GM21619 (cell line): ENCODE data around the gene CYSLTR1.
"Not testable (repeated sequence)": the region's sequence is repeated elsewhere in the genome, so short reads cannot be mapped to it uniquely, and the experiment has no call there.

Source experiments
- ATAC-seq: cut with Tn5 transposase; IDR thresholded peaks from one replicate; pipeline ENCODE4 v1.9.1; 2021; ENCODE audit not compliant: unreplicated experiment

Gene CYSLTR1

DNA sequence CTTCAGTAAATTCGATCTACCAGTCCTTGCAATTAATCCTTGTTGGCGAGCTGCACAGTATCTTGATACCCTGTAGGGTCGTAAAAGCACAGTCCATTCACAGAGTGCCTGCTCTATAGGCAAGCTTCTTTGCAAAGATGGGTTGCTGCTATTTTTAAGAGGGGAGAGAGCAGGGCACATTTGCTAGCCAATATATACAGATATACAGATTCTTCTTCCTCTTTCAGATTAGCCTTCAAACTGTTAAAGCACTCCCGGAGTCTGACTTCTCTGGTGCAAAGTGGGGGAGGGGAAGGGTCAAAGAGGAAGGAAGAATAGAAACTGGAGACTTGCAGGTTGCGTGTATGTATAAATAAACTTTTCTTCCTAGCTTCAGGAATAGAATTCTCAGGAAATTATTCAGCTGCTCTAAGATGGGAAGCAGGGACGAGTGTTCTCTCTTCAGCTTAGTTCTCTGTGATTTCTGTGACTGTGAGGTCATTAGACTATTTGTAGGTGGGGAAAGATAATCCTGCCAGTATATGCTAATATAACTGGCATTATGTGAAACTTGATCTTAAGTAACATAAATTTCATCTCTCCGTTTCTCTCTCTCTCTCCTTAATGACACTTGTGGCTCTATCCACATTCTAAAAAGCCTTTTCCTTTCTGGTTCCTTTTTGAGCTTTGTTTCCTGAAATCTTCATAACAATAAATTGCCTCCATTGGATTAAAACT is at the start of gene CYSLTR1:
Gene CYSLTR1, minus strand, starts transcription at position 242 of the 717 bp plus-strand sequence. CDS start 53,865 bp downstream, outside the sequence.
- ATAC-seq = peak; percentile 55

GRCh38 chrX:78377186-78377585 is 49.8 kb upstream of the CYSLTR1 start:
- ATAC-seq = no peak

DNA sequence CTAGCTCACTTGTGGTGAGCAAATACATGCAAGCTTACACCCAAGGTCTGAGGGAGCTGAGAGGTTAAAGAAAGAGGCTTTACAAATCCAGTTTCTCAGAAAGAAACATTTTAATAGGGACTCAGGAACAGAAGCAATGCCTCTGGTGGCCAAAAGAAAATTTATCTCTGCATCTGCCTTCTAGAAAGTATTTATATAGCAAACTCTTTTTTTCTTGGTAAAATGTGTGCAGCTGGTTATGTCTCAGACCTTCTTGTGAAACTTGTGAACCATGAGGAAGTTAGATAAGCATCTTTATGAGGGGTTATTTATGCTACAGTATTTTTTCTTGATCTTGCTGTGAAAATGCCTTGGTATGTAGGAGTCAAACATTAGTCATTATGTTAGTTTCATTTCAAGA is 48.5 kb upstream of the CYSLTR1 start:
- ATAC-seq = no peak

- no peak for ATAC-seq
These were observed 39.2 kb upstream of the CYSLTR1 start for GRCh38 chrX:78366576-78366975.

- no peak for ATAC-seq
These were observed 30.1 kb upstream of the CYSLTR1 start for GRCh38 chrX:78357342-78358055.

DNA sequence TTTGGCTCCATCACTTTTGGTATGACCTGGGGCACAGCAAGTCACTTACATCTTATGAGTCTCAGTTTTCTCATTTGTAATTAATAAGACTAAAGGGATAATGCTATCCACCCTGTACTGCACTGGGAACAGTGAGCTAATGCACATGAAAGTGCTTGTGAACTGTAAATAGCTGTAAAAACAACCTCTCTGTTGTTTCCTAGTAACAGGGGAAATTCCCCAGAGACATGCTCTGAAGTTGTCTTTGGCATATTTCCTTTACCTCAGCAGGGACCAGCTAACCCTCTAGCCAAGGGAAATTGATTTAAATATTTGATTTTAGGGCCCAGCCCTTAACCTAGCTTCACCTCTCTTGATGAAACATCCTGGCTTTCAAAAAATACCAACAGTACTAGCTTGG is 6.1 kb upstream of the CYSLTR1 start:
- ATAC-seq = peak; percentile 60

GRCh38 chrX:78331708-78332107 is 4.3 kb upstream of the CYSLTR1 start:
- no peak for ATAC-seq

DNA sequence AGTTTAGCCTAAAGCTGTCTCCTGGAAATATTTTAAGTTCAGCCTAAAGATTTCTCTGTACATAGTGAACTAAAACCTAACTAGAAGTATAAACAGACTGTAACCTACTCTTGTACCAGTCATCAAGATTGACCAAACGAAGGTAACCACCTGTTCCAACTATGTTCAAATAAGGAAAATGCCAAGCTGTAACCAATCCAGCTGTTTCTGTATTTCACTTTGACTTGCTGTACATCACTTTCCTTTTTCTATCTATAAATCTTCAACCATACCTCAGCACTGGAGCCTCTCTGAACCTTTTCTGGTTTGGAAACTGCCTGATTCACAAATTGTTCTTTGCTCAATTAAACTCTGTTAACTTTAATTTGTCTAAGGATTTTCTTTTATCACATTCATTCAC is 3.1 kb upstream of the CYSLTR1 start:
- ATAC-seq = peak; percentile 30

- no peak for ATAC-seq
These were observed 2.7 kb upstream of the CYSLTR1 start for GRCh38 chrX:78330068-78330467.

DNA sequence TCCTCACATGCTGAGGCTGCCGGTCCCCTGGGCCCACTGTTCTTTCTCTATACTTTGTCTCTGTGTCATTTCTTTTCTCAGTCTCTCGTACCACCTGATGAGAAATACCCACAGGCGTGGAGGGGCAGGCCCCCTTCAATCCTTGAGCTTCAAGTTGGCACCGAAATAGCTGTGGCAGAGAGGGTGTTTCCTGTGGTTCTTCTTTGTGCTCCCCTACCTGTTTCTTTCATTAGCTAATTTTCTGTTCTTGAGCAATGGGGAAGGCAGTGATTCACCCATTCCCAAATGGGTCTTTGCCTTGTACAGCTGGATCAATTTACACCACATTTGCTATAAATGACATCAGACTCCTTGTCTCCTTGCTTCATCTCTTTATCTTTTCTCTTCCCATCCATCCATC is 2.1 kb upstream of the CYSLTR1 start:
- ATAC-seq = no peak

- no peak for ATAC-seq
These were observed 1.0 kb downstream of the CYSLTR1 start for GRCh38 chrX:78326401-78326800.

DNA sequence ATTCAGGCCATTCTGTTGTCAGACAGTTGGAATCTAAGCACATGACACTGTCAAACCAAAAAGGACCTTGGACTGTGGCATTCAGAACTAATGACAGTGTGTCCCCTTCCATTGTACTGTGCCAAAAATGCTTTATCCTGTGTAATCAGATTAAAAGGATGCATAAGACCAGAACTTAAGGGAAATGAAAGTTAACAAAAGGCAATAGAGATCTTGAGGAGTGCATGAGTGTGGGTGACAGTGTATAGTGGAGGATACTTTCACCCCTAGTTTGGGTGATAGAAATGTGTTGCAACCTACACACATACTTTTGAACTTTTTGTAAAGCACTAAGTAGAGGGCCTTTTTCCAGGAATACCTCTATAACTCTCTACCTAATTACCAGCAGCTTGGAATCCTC is 4.5 kb downstream of the CYSLTR1 start:
- ATAC-seq = no peak

GRCh38 chrX:78321809-78322208 is 5.6 kb downstream of the CYSLTR1 start:
- ATAC-seq = peak; percentile 97

DNA sequence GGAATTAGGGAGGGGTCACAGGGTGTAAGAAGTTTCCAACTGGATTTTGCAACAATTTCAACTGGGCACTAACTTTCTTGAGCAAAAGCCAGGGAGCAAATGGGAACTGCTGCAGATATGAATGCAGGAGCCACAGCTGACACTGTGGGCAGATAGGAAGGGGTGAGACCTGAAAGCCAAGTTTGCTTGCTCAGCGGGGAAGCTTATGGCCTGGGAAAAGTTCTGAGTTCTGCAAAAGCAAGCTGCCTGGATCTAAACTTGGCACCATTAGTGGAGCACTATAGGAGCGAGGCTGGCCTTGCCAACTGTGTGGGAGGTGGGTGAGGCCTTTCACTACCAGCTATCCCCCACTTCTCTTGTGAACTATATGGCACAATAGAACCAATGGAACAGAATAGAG is 11.1 kb downstream of the CYSLTR1 start:
- ATAC-seq = no peak

- no peak for ATAC-seq
These were observed 11.7 kb downstream of the CYSLTR1 start for GRCh38 chrX:78315745-78316144.

DNA sequence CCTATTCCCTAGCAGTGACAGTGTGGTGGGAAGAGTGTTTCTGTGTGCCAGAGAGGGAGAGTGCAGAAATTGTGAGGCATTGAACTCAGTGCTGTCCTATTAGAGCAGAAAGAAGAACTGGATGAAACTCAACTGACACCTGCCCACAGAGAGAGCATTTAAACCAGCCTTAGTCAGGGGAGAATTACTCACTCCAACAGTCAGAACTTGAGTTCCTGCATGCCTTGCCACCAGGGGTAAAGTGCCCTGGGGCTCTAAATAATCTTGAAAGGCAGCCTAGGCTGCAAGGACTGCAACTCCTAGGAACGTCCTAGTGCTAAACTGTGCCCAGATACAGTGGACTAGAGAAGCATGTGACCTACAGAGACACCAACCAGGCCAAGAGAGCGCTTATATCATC is 12.8 kb downstream of the CYSLTR1 start:
- ATAC-seq = peak; percentile 73

DNA sequence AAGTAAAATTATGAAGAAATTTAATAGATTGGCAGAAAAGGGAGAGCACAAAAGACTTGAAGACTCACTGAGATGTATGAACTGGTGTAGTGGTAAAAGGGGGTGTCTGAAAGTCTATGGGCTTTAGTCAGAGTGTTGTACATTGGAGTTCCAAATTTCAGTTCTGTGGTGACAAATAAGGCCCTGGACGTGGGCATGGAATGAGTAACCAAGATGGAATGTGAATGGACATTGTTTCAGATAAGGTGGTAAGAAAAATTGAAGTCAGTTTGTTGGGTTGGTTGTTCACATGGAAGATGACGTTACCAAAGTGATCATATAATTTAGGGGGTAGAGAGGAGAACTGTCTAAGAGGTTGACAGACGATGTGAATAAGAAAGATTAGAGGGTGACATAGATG is 13.9 kb downstream of the CYSLTR1 start:
- ATAC-seq = no peak

DNA sequence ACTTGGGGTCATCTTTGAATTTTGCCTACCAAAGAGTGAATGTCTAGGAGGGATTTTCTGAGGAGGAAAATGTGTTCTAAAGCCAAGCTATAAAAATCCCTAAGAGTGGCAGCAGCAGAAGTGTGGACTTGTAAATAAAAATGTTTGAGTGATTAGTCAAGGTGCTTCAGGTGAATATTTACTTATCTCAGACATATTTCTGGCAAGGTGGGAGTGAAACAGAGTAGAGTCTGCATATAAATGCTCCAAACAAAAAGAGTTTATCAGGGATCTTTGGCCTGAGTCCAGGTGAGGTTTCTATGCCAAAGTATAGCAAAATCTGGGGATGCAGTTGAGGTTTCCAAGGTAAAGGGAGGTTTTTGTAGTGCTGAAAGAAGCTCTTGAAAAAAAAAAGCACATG is 19.7 kb downstream of the CYSLTR1 start:
- no peak for ATAC-seq

DNA sequence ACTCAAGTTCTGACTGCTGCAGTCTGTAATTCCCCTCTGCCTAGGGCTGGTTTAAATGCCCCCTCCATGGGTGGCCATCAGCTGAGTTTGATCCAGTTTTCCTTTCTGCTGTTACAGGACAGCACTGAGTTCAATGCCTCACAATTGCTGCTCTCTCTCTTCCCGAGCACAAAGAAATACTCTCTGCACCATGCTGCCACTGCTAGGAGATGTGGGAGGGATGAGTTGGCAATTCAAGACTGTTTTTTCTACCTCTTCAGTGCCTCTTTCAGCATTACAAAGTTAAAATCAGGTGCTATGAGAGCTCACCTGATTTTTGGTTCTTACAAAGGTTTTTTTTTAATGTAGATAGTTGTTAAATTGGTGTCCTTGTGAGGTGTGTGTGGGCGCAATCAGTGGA is 24.3 kb downstream of the CYSLTR1 start:
- ATAC-seq = no peak

DNA sequence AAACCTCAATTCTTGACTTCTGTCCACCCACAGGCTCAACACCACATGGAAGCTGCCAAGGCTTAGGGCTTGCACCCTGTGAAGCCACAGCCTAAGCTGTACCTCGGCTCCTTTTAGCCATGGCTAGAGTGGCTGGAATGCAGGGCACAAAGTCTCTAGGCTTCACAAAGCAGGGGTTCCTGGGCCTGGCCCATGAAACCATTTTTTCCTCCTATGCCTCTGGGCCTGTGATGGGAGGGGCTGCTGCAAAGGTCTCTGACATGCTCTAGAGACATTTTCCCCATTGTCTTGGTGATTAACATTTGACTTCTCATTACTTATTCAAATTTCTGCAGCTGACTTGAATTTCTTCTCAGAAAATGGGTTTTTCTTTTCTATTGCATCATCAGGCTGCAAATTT is 26.5 kb downstream of the CYSLTR1 start:
- not testable (repeated sequence) for ATAC-seq

- no peak for ATAC-seq
These were observed 43.9 kb downstream of the CYSLTR1 start for GRCh38 chrX:78283511-78283910.

DNA sequence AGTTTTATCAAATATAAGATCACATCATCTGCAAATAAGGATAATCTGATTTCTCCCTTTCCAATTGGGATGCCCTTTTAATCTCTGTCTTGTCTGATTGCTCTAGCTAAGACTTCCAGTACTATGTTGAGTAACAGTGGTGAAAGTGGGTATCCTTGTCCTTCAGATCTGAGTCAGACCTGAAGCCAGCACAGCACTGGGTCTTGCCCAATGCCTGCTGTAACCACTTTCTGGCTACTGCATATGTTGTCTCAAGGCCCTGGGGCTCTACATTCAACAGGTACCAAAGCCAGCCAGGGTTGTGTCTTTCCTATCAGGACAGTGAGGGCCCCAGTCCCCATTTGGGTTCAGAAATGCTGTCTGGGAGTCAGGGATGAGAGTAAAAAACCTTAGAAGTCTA is 90.3 kb downstream of the CYSLTR1 start:
- no peak for ATAC-seq

GRCh38 chrX:78226047-78226446 is 101.4 kb downstream of the CYSLTR1 start:
- ATAC-seq = not testable (repeated sequence)
